ENCODE data around the gene IL6R. TPM values are rescaled to one million over a fixed set of nuclear protein-coding genes. Genes with fewer than 3 reads are reported as not detected.

IL6R gene
- total RNA-seq, 3 donors from 2014 or later, result 31.8 to 43.9 (median 42.5) TPM

DNA sequence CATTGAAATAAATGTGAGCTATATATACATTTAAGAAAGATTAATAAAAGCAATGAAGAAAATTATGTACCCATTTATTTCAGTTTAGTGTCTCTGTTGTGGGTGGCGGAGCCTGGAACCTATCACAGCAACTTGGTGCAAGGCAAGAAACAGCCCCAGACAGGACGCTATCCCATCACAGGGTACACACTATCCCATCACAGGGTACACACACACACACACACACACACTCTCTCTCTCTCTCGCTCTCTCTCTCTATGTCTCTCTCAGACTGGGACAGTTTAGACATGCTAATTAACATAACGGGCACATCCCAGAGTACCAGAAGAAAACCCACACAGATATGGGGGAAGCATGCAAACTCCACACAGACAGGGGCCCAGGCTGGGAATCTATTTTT lies 6.5 kb upstream of the IL6R start:
- no peaks in the 10 kb centered on the region for H3K4me1 ChIP-seq (ENCODE audit: low read depth)
- intact Hi-C loops (cut with DNase I, micrococcal nuclease), result no loop called here
- DNase-seq, result no peak

GRCh38 chr1:154400381-154400801 lies 4.8 kb upstream of the IL6R start:
- TF ChIP-seq, protein P1, sequence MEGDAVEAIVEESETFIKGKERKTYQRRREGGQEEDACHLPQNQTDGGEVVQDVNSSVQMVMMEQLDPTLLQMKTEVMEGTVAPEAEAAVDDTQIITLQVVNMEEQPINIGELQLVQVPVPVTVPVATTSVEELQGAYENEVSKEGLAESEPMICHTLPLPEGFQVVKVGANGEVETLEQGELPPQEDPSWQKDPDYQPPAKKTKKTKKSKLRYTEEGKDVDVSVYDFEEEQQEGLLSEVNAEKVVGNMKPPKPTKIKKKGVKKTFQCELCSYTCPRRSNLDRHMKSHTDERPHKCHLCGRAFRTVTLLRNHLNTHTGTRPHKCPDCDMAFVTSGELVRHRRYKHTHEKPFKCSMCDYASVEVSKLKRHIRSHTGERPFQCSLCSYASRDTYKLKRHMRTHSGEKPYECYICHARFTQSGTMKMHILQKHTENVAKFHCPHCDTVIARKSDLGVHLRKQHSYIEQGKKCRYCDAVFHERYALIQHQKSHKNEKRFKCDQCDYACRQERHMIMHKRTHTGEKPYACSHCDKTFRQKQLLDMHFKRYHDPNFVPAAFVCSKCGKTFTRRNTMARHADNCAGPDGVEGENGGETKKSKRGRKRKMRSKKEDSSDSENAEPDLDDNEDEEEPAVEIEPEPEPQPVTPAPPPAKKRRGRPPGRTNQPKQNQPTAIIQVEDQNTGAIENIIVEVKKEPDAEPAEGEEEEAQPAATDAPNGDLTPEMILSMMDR (IDR thresholded peaks at IDR 0.05), result no peak
- DNase-seq (no peak), ATAC-seq (no peak)
- intact Hi-C loops (cut with DNase I, micrococcal nuclease), result loop anchor here in 1 of 2 donors (10.0 kb wide), 1 partner anchor 64 kb away; no protein-coding TSS in a partner anchor
- no peak overlapping the region for H3K4me3 ChIP-seq
- H3K9me3 ChIP-seq, result no peaks in the 10 kb centered on the region
- peaks cover 9% of the 10 kb centered on the region for H3K4me1 ChIP-seq (ENCODE audit: low read depth)
- no peaks in the 10 kb centered on the region for H3K36me3 ChIP-seq (ENCODE audit: low read depth)

More for the DNA sequence above, 6.5 kb upstream of the IL6R start:
- Histone ChIP-seq H3K4me3 (no peak overlapping the region), H3K36me3 (ENCODE audit: low read depth) (no peaks in the 10 kb centered on the region), H3K9me3 (no peaks in the 10 kb centered on the region)
- TF ChIP-seq, protein P1 (IDR thresholded peaks at IDR 0.05), result no peak
- no peak for ATAC-seq

DNA sequence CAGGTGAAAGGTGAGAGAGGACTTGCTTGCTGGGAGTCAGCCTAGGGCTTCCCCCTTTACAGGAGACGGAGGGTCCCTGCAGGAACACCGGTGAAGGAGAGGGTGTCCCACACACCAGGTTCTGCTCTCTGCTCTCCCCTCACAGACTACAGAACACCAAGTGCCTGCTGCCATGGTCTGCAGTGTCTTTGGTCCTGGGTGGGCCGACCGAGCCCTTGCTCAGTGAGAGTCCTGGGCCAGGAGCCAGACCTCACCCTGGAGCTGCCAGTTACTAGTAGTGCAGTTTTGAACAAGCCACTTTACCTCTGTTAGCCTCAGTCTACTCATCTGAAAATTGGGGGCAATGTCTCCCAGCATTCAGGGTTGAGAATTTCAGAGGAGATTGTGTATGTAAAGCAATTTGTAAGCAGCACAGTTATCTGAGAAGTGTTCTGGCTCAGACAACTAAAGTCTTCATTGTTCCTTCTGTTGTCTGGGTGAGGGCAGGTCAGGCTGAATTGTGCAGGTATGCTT lies 2.7 kb upstream of the IL6R start:
- intact Hi-C loops (cut with DNase I, micrococcal nuclease), result loop anchor here in 1 of 2 donors (10.0 kb wide), 1 partner anchor 62 kb away; no protein-coding TSS in a partner anchor
- ATAC-seq (no peak), DNase-seq (no peak)
- Histone ChIP-seq H3K9me3 (no peaks in the 10 kb centered on the region), H3K4me1 (ENCODE audit: low read depth) (peaks cover 21% of the 10 kb centered on the region), H3K36me3 (ENCODE audit: low read depth) (no peaks in the 10 kb centered on the region), H3K4me3 (no peak overlapping the region)
- TF ChIP-seq, protein P1 (IDR thresholded peaks at IDR 0.05), result no peak

DNA sequence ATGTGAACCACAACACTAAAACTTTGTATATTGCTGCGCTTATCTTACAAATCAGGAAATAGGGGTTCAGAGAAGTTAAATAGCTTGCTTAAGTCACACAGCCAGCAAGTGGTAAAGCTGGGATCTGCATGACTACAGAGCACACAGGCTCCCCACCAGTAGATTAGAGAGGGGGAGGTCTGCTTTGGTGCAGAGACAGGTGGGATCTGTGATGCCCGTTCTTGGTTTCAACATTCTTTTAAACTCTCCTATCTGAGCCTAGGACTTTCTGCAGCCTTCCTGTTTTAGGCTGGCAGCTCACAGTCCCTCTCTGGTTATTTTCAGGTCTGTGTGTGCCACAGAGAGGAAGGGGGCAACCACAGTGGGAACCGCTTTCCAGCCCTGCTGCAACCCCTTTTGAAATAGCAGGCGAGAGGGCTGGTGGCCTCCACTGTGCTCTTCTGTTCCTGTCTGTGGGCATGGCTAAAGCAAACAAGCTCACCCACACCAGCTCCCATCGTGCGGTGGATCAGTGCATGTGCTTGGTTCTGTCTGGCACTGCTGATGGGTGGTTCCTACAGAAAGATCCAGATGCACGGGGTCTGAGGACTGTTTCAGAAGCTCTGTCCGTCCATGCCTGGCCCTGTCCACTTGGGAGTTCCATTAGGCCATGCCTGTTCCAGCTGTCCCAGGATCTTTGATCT lies 1.7 kb upstream of the IL6R start:
- Histone ChIP-seq H3K4me1 (ENCODE audit: low read depth) (peaks cover 28% of the 10 kb centered on the region), H3K36me3 (ENCODE audit: low read depth) (no peaks in the 10 kb centered on the region), H3K9me3 (no peaks in the 10 kb centered on the region), H3K4me3 (no peak overlapping the region)
- ATAC-seq (no peak), DNase-seq (peak in 1 of 3 donors; percentile 31)
- intact Hi-C loops (cut with DNase I, micrococcal nuclease), result loop anchor here in 1 of 2 donors (10.0 kb wide), 1 partner anchor 61 kb away; no protein-coding TSS in a partner anchor
- TF ChIP-seq, protein P1 (IDR thresholded peaks at IDR 0.05), result no peak

- TF ChIP-seq, protein P1 (IDR thresholded peaks at IDR 0.05), result no peak
- H3K4me1 ChIP-seq (ENCODE audit: low read depth), result peaks cover 28% of the 10 kb centered on the region
- no peaks in the 10 kb centered on the region for H3K9me3 ChIP-seq
- DNase-seq, result no peak
- intact Hi-C loops (cut with DNase I, micrococcal nuclease), result loop anchor here (2.0 to 10.0 kb wide), 2 partner anchors 61 to 75 kb away; no protein-coding TSS in a partner anchor
- H3K4me3 ChIP-seq, result no peak overlapping the region
- no peaks in the 10 kb centered on the region for H3K36me3 ChIP-seq (ENCODE audit: low read depth)
- no peak for ATAC-seq
Observed at GRCh38 chr1:154403983-154404382, 1.2 kb upstream of the IL6R start.
